Esophagus (tissue), 2 donors: Measurements from ENCODE around the gene KCNK2. TPM values are rescaled to one million over a fixed set of nuclear protein-coding genes. Genes with fewer than 3 reads are reported as not detected.

Experiments
- H3K27ac ChIP-seq, 2 donors: one replicate each; pipeline ENCODE4 v1.5.1; 2013; ENCODE audit warnings: low read depth in 2 of 2, mild to moderate bottlenecking in 2 of 2, inconsistent platforms in 1 of 2, low read length in 1 of 2, moderate library complexity in 1 of 2
- H3K27me3 ChIP-seq, 2 donors: one replicate each; pipeline ENCODE4 v1.6.1; 2013; ENCODE audit warnings: low read length in 2 of 2, control low read depth in 1 of 2, mild to moderate bottlenecking in 1 of 2; ENCODE audit not compliant: insufficient read depth in 2 of 2, control insufficient read depth in 1 of 2
- H3K36me3 ChIP-seq, 2 donors: one replicate each; pipeline ENCODE4 v1.6.1; 2013; ENCODE audit warnings: low read length in 1 of 2; ENCODE audit not compliant: control insufficient read depth in 2 of 2, insufficient read depth in 2 of 2
- H3K4me1 ChIP-seq, 2 donors: one replicate each; pipeline ENCODE4 v1.6.1; 2013; ENCODE audit warnings: low read length in 1 of 2; ENCODE audit not compliant: control insufficient read depth in 2 of 2, insufficient read depth in 2 of 2
- H3K4me3 ChIP-seq, 2 donors: one replicate each; pipeline ENCODE4 v1.5.1; 2013; ENCODE audit warnings: low read length in 2 of 2, mild to moderate bottlenecking in 2 of 2, low read depth in 1 of 2, moderate library complexity in 1 of 2
- H3K9me3 ChIP-seq, 2 donors: one replicate each; pipeline ENCODE4 v1.6.1; 2013; ENCODE audit warnings: mild to moderate bottlenecking in 2 of 2, low read depth in 1 of 2, low read length in 1 of 2, moderate library complexity in 1 of 2; ENCODE audit not compliant: control insufficient read depth in 2 of 2, insufficient read depth in 1 of 2
- WGBS, 2 donors: extraction: QIAGEN DNeasy Blood & Tissue Kit; methylation state at CpG; one replicate each; pipeline ENCODE4 v1.1.7; 2013; 5-methylcytosine and 5-hydroxymethylcytosine counted together
- polyA plus RNA-seq, 2 donors: library from polyadenylated mRNA; stranded (reverse); fragments of 200-250 nt; gene quantifications; one replicate each; pipeline ENCODE4 v1.2.3, GENCODE V29; 2013
- donor health status: healthy with polysubstance abuse.
- donor health status: Bipolar disorder and iron deficiency.

KCNK2 gene
- polyA plus RNA-seq, 2 donors, result 0.07 to 0.14 TPM

- Histone ChIP-seq H3K9me3 (no peaks in the 10 kb centered on the region), H3K4me1 (no peaks in the 10 kb centered on the region), H3K36me3 (no peaks in the 10 kb centered on the region), H3K4me3 (no peak overlapping the region), H3K27ac (no peak overlapping the region), H3K27me3 (no peaks in the 10 kb centered on the region)
Measured at GRCh38 chr1:215219372-215219771, 136.8 kb downstream of the KCNK2 start.

- no peaks in the 10 kb centered on the region for H3K9me3 ChIP-seq
- no peaks in the 10 kb centered on the region for H3K27me3 ChIP-seq
- no peak overlapping the region for H3K27ac ChIP-seq
- H3K4me3 ChIP-seq, result no peak overlapping the region
- WGBS, 2 donors, result 84 to 85% methylated on average over 4 of the region's 4 CpGs
- no peaks in the 10 kb centered on the region for H3K4me1 ChIP-seq
- no peaks in the 10 kb centered on the region for H3K36me3 ChIP-seq
Measured at GRCh38 chr1:215220346-215220745, 137.8 kb downstream of the KCNK2 start.

GRCh38 chr1:215226757-215227156 is 144.2 kb downstream of the KCNK2 start:
- H3K36me3 ChIP-seq, result no peaks in the 10 kb centered on the region
- no peaks in the 10 kb centered on the region for H3K4me1 ChIP-seq
- no peaks in the 10 kb centered on the region for H3K27me3 ChIP-seq
- no peak overlapping the region for H3K4me3 ChIP-seq
- WGBS, 2 donors, result 76 to 79% methylated on average over 2 of the region's 2 CpGs
- no peak overlapping the region for H3K27ac ChIP-seq
- no peaks in the 10 kb centered on the region for H3K9me3 ChIP-seq

- 74 to 83% methylated on average over 6 of the region's 6 CpGs for WGBS, 2 donors
- Histone ChIP-seq H3K4me1 (no peaks in the 10 kb centered on the region), H3K9me3 (no peaks in the 10 kb centered on the region), H3K27ac (no peak overlapping the region), H3K4me3 (no peak overlapping the region), H3K27me3 (no peaks in the 10 kb centered on the region), H3K36me3 (no peaks in the 10 kb centered on the region)
Measured at GRCh38 chr1:215228193-215228592, 145.7 kb downstream of the KCNK2 start.

GRCh38 chr1:215241451-215241850 is 158.9 kb downstream of the KCNK2 start:
- H3K4me1 ChIP-seq, result no peaks in the 10 kb centered on the region
- H3K27ac ChIP-seq, result no peak overlapping the region
- WGBS, 2 donors, result 71 to 74% methylated on average over 3 of the region's 3 CpGs
- H3K36me3 ChIP-seq, result no peaks in the 10 kb centered on the region
- H3K4me3 ChIP-seq, result no peak overlapping the region
- H3K9me3 ChIP-seq, result no peaks in the 10 kb centered on the region
- no peaks in the 10 kb centered on the region for H3K27me3 ChIP-seq

- Histone ChIP-seq H3K9me3 (no peaks in the 10 kb centered on the region), H3K4me1 (no peaks in the 10 kb centered on the region), H3K27me3 (no peaks in the 10 kb centered on the region), H3K4me3 (no peak overlapping the region), H3K36me3 (no peaks in the 10 kb centered on the region), H3K27ac (no peak overlapping the region)
- 63 to 72% methylated on average over 4 of the region's 4 CpGs for WGBS, 2 donors
Measured at GRCh38 chr1:215243345-215244054, 161.0 kb downstream of the KCNK2 start.

GRCh38 chr1:215250913-215251312 is 168.4 kb downstream of the KCNK2 start:
- no peaks in the 10 kb centered on the region for H3K27me3 ChIP-seq
- no peaks in the 10 kb centered on the region for H3K4me1 ChIP-seq
- no peak overlapping the region for H3K27ac ChIP-seq
- no peak overlapping the region for H3K4me3 ChIP-seq
- WGBS, 2 donors, result 84 to 89% methylated on average over 2 of the region's 2 CpGs
- H3K36me3 ChIP-seq, result no peaks in the 10 kb centered on the region
- H3K9me3 ChIP-seq, result no peaks in the 10 kb centered on the region

- 82 to 86% methylated on average over 4 of the region's 4 CpGs for WGBS, 2 donors
Measured at GRCh38 chr1:215251428-215251827, 168.9 kb downstream of the KCNK2 start.

GRCh38 chr1:215252164-215252563 is 169.6 kb downstream of the KCNK2 start:
- Histone ChIP-seq H3K36me3 (no peaks in the 10 kb centered on the region), H3K4me1 (no peaks in the 10 kb centered on the region), H3K27ac (no peak overlapping the region), H3K27me3 (no peaks in the 10 kb centered on the region), H3K9me3 (no peaks in the 10 kb centered on the region), H3K4me3 (no peak overlapping the region)
- WGBS, 2 donors, result 75 to 84% methylated on average over 1 of the region's 1 CpG

More at GRCh38 chr1:215251428-215251827, 168.9 kb downstream of the KCNK2 start:
- no peak overlapping the region for H3K27ac ChIP-seq
- H3K36me3 ChIP-seq, result no peaks in the 10 kb centered on the region
- H3K27me3 ChIP-seq, result no peaks in the 10 kb centered on the region
- no peak overlapping the region for H3K4me3 ChIP-seq
- H3K9me3 ChIP-seq, result no peaks in the 10 kb centered on the region
- H3K4me1 ChIP-seq, result no peaks in the 10 kb centered on the region

- 56 to 62% methylated on average over 3 of the region's 3 CpGs for WGBS, 2 donors
- Histone ChIP-seq H3K27me3 (no peaks in the 10 kb centered on the region), H3K9me3 (no peaks in the 10 kb centered on the region), H3K36me3 (no peaks in the 10 kb centered on the region), H3K4me3 (no peak overlapping the region), H3K4me1 (no peaks in the 10 kb centered on the region), H3K27ac (no peak overlapping the region)
Measured at GRCh38 chr1:215256936-215257679, 174.6 kb downstream of the KCNK2 start.
